NCI-H345 treated with DMSO at 0.1 percent for 48 hours (cell line): ENCODE measurements around the gene SMOC2.
"Not testable (repeated sequence)": the region's sequence is repeated elsewhere in the genome, so short reads cannot be mapped to it uniquely, and the experiment has no call there.

ENCODE experiments used
- DNase-seq: peaks from one replicate; lab custom pipeline; 2025; ENCODE audit not compliant: unreplicated experiment; lab: John Stamatoyannopoulos, UW

The SMOC2 gene

DNA sequence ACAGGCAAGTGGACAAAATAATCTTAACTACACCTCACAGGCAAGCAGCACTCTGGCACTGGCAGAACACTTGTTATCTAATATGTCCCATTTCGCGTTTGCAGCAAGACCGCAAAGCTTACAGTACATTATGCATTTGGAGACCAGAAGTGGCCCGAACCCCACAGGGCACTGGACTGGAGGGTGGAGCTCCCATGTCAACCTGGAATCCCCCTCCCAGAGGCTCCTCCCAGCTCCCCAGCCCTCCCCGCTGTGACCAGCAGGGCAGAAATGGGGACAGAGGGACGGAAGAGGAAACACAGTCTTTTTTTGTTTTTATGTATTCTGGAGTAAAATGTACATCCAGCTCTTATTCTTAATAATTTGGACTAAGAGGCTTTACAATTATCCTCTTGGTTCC is 263.7 kb downstream of the SMOC2 start:
- DNase-seq = no peak

DNA sequence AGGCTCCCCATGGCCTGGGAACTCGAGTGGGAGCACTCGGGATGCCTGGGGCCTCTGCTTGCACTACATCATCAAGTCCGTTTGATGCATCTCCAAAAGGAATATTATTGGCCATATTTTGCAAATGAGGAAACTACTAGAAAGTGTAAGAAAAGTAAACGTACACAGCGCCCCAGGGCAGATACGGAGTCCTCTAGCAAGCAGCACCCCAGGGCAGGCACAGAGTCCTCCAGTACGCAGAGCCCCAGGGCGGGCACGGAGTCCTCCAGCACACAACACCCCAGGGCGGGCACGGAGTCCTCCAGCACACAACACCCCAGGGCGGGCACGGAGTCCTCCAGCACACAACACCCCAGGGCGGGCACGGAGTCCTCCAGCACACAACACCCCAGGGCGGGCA is 264.3 kb downstream of the SMOC2 start:
- not testable (repeated sequence) for DNase-seq

- DNase-seq = no peak
Observed at GRCh38 chr6:168706471-168707177, 265.6 kb downstream of the SMOC2 start.

DNA sequence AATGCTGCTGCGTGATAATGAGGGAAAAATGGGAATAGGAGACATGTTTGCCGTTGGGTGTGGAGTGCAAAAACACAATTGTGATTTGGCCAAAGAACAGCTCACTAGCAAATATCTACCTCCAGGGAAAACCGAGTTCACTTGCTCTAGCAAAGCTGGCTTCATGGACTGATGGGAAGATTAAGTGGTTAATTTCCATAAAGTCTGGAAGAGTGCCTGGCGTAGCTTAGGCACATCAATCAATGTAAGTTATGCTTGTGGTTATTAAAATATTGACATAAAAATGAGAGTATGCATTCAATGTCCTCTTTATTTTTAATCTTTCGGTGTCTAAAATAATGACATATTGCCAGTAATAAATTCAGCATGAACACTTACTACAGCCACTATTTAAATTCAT is 267.5 kb downstream of the SMOC2 start:
- no peak for DNase-seq

GRCh38 chr6:168708984-168709383 is 268.0 kb downstream of the SMOC2 start:
- no peak for DNase-seq

- DNase-seq = no peak
Observed at GRCh38 chr6:168709390-168709789, 268.4 kb downstream of the SMOC2 start.

GRCh38 chr6:168709991-168710390 is 269.0 kb downstream of the SMOC2 start:
- DNase-seq = no peak

GRCh38 chr6:168711049-168711640 is 270.2 kb downstream of the SMOC2 start:
- no peak for DNase-seq

DNA sequence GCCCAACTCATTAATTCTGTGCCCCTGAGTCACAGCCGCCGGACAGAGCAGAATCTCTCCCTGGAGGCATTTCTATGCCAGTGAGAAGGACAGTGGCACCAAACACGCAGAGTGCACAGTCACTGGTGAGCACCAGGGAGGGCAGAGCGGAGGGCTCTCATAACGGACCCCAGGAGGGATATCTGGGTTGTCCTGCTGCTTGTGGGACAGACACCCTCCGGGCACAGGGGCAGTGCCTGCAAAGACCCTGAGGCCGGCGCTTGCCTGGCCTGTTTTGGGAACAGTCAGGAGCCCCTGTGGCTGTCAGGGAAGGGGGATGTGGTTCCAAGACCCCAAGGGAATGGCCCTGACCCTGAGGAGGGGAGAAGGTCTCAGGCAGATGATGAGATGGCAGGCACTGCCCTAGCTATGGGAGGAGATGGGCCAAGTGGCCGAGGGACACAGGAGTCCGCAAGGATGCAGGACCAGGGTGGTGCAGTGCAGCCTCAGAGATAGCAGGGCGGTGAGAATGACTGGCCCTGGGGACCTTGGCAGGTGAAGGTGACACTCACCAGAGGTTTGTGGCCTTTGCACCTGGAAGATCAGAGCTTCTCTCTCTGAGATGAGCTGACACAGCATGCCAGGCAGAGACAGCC is 270.8 kb downstream of the SMOC2 start:
- DNase-seq = no peak

- DNase-seq = no peak
Observed at GRCh38 chr6:168712993-168713392, 272.0 kb downstream of the SMOC2 start.

GRCh38 chr6:168713839-168714238 is 272.9 kb downstream of the SMOC2 start:
- no peak for DNase-seq

GRCh38 chr6:168714547-168715260 is 273.7 kb downstream of the SMOC2 start:
- DNase-seq = no peak

GRCh38 chr6:168715643-168716481 is 274.9 kb downstream of the SMOC2 start:
- no peak for DNase-seq

- no peak for DNase-seq
Observed at GRCh38 chr6:168716581-168716980, 275.6 kb downstream of the SMOC2 start.

DNA sequence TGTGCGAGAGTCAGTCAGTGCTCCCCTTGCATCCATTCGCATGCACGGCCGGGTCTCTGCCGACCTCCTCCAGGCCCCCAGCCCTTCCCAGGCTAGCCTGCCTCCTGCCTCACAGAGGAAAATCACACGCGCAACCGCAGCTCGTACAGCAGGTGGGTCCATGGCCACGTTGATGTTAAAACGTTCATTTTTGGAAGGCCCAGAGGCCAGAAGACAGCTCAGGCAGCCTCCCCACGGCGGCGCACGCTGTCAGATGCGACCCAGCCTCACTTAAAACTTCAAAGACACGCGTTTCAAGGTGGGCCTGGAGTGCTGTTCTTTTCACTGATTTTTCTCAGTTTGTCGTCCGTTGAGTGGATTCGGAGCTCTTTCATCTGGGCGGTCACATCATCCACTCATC is 276.5 kb downstream of the SMOC2 start:
- no peak for DNase-seq
